Lower lobe of right lung (tissue), 2 donors: ENCODE results near the gene EHD4. TPM values are rescaled to one million over a fixed set of nuclear protein-coding genes. Genes with fewer than 3 reads are reported as not detected.
A peak's percentile ranks its signal among the peaks of the same experiment; 100 is the strongest.

ENCODE experiments used
- ATAC-seq, 2 donors: fragments of 200-7000 bp; cut with Tn5 transposase; one replicate each; pipeline ENCODE4 v1.9.1; 2020 to 2022; ENCODE audit warnings: mild to moderate bottlenecking in 2 of 2, moderate library complexity in 2 of 2
- DNase-seq: peaks from one replicate; pipeline ENCODE4 v3.0.0-alpha.2; 2020
- H3K27ac ChIP-seq: fragments of 200-600 bp; one replicate; pipeline ENCODE4 v1.8.0; 2022
- H3K27me3 ChIP-seq: fragments of 200-600 bp; one replicate; pipeline ENCODE4 v1.8.0; 2022; ENCODE audit warnings: low read depth
- H3K36me3 ChIP-seq: fragments of 200-600 bp; one replicate; pipeline ENCODE4 v1.8.0; 2022; ENCODE audit warnings: mild to moderate bottlenecking
- H3K4me1 ChIP-seq: fragments of 200-600 bp; one replicate; pipeline ENCODE4 v1.8.0; 2022
- H3K4me3 ChIP-seq: fragments of 200-600 bp; one replicate; pipeline ENCODE4 v1.8.0; 2022; ENCODE audit warnings: mild to moderate bottlenecking
- H3K9me3 ChIP-seq: fragments of 200-600 bp; one replicate; pipeline ENCODE4 v1.8.0; 2022
- CTCF ChIP-seq: fragments of 200-600 bp; IDR thresholded peaks from one replicate; pipeline ENCODE4 v1.8.0; 2022; ENCODE audit warnings: antibody characterized with exemption, mild to moderate bottlenecking
- intact Hi-C: fragments of 100-400 bp; cut with DNase I; formaldehyde crosslinking; loops from one replicate; pipeline ENCODE4 v1.11.0; 2022
- total RNA-seq: library from RNA; stranded (reverse); fragmentation: NEBNext Ultra II Directional; extraction: Animal tissue kit (Norgen Biotek cat#: 25700); gene quantifications from one replicate; pipeline ENCODE4 v1.2.1, GENCODE V29; 2021
- donor health status: DM: no; HTN: yes; CAD: no; lungs with severe emphysema.

EHD4 gene
- total RNA-seq, 1 donor from 2014 or later: 35.0 TPM

GRCh38 chr15:41905036-41905793 is 67.1 kb downstream of the EHD4 start:
- peaks cover 10% of the 10 kb centered on the region for H3K4me1 ChIP-seq
- ATAC-seq: no peak
- intact Hi-C loops: no loop called here
- H3K27ac ChIP-seq: no peak overlapping the region
- no peak for DNase-seq
- no peaks in the 10 kb centered on the region for H3K9me3 ChIP-seq
- no peak overlapping the region for H3K4me3 ChIP-seq
- H3K27me3 ChIP-seq: no peaks in the 10 kb centered on the region
- TF ChIP-seq CTCF: no peak
- peaks cover 65% of the 10 kb centered on the region for H3K36me3 ChIP-seq

DNA sequence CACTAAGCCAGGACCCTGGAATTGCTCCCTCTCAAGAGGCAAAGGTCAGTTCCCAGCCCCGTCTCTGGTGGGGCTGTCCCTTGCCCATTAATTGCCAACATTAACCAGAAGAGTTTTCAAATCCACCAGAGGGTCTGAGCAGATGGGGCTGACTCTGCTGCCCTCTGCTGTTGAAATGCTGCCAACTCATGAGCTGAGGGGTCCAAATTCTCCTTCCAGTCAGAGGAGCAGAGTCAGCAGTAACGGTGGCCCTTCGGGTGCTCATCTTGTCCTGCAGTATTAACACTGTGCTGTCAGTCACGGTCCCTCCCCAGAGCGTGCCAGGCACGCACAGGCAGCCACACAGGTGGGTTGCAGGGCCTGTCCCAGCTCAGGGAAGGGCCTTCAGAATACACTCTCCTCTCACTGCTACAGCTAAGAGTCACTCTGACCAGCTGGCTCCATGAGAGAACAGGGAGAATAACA is 67.8 kb downstream of the EHD4 start:
- peaks cover 10% of the 10 kb centered on the region for H3K4me1 ChIP-seq
- H3K27ac ChIP-seq: no peak overlapping the region
- ATAC-seq (peak; percentile 68 to 74), DNase-seq (no peak)
- no peaks in the 10 kb centered on the region for H3K27me3 ChIP-seq
- peaks cover 65% of the 10 kb centered on the region for H3K36me3 ChIP-seq
- H3K4me3 ChIP-seq: no peak overlapping the region
- peak; percentile 86 for TF ChIP-seq CTCF
- H3K9me3 ChIP-seq: no peaks in the 10 kb centered on the region
- intact Hi-C loops: no loop called here

GRCh38 chr15:41903782-41904181 is 68.6 kb downstream of the EHD4 start:
- Histone ChIP-seq H3K4me3 (no peak overlapping the region), H3K27ac (no peak overlapping the region), H3K27me3 (no peaks in the 10 kb centered on the region), H3K36me3 (peaks cover 65% of the 10 kb centered on the region), H3K9me3 (no peaks in the 10 kb centered on the region), H3K4me1 (peaks cover 10% of the 10 kb centered on the region)
- TF ChIP-seq CTCF: no peak
- DNase-seq: no peak
- no peak for ATAC-seq
- intact Hi-C loops: no loop called here

DNA sequence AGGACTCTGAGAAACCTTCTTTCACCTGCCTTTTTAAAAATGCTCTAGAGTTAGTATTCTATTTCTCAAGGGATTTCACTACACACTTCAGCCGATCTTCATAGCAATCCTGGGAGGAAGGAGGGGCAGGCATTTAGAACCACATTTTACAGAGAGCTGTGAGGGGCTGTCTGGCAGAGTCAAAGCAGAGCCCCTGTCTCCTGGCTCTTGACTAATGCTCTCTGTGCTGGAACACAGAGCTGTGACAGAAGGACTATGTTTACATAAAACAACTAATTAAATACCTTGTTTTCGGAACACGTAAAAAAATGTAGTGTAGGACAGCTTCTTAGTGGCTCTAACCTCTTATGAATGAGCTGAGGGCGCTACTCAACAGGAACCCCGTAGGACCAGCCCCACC is 70.9 kb downstream of the EHD4 start:
- no peaks in the 10 kb centered on the region for H3K27me3 ChIP-seq
- peaks cover 60% of the 10 kb centered on the region for H3K36me3 ChIP-seq
- intact Hi-C loops: no loop called here
- TF ChIP-seq CTCF: no peak
- no peak overlapping the region for H3K27ac ChIP-seq
- H3K4me1 ChIP-seq: peaks cover 6% of the 10 kb centered on the region
- ATAC-seq: no peak
- no peaks in the 10 kb centered on the region for H3K9me3 ChIP-seq
- no peak for DNase-seq
- no peak overlapping the region for H3K4me3 ChIP-seq

DNA sequence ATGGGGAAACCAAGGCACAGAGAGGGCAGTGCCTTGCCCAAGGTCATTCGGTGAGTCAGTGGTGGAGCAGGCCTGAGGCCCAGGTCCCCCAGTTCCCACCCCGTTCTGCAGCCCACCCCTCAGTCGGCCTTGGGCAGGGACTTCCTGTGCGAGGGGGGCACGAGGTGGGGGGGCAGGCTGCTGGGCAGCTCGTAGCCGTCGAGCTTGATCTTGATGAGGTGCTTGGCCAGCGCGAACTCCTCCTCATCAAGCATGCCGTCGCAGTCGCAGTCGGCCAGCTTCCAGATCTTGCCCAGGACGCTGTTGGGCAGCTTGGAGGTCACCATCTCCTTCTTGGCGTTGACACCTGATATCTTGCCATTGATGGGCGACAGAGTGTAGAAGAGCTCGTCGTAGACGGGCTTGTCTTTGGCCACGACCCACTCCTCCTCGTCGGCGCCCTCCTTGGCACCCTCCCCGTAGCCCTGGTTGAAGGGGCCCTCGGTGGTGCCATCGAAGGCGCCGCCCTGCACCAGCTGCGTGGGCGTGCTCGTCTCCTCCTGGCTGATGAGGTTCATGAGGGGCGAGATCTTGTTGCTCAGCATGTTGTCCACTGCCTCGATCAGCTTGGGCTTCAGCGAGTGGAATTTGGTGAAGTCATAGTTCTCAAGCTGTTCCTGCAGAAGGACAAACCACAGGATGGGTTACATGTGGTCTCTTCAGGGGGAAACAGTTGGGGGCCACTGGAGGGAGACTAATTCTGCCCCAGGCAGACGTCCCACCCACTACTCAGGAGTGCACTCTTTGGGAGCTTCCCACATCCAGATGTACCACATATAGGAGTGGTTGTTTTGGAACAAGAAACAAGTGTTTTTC is 71.6 kb downstream of the EHD4 start:
- Histone ChIP-seq H3K4me3 (no peak overlapping the region), H3K27ac (no peak overlapping the region), H3K27me3 (no peaks in the 10 kb centered on the region), H3K36me3 (peaks cover 58% of the 10 kb centered on the region), H3K9me3 (no peaks in the 10 kb centered on the region), H3K4me1 (peaks cover 5% of the 10 kb centered on the region)
- intact Hi-C loops: no loop called here
- ATAC-seq: no peak
- no peak for TF ChIP-seq CTCF
- no peak for DNase-seq
